Right atrium auricular region (tissue), 2 donors: ENCODE data around the gene ADIRF. TPM values are rescaled to one million over a fixed set of nuclear protein-coding genes. Genes with fewer than 3 reads are reported as not detected.
A peak's percentile ranks its signal among the peaks of the same experiment; 100 is the strongest.

Experiments
- DNase-seq: peaks from one replicate; pipeline ENCODE4 v3.0.0-alpha.2; 2019; ENCODE audit warnings: low spot score
- H3K27ac ChIP-seq, 2 donors: fragments of 200-600 bp; sonication (generic); 1 replicate in 1 of 2; 2 replicates in 1 of 2; pipeline ENCODE4 v1.5.1; 2016 to 2019
- H3K27me3 ChIP-seq, 2 donors: fragments of 200-600 bp; sonication (generic); one replicate each; pipeline versions ENCODE4 v1.5.1 to v1.6.0; 2017 to 2019
- H3K36me3 ChIP-seq: fragments of 200-600 bp; sonication (generic); one replicate; pipeline ENCODE4 v1.5.1; 2016
- H3K4me1 ChIP-seq, 2 donors: fragments of 200-600 bp; sonication (generic); one replicate each; pipeline versions ENCODE4 v1.5.1 to v1.6.0; 2017 to 2019
- H3K4me3 ChIP-seq, 2 donors: fragments of 200-600 bp; sonication (generic); 1 replicate in 1 of 2; 2 replicates in 1 of 2; pipeline ENCODE4 v1.5.1; 2017 to 2019; ENCODE audit warnings: mild to moderate bottlenecking in 1 of 2, moderate library complexity in 1 of 2
- H3K9me3 ChIP-seq, 2 donors: fragments of 200-600 bp; sonication (generic); one replicate each; pipeline ENCODE4 v1.5.1; 2019
- total RNA-seq, 2 donors: library from RNA; depleted of rRNA; stranded (reverse); fragments of >200 nt; gene quantifications; one replicate each; pipeline ENCODE4 v1.1.0, GENCODE V29; 2016
- TF ChIP-seq, protein P1 (sequence below), 2 donors: fragments of 200-600 bp; sonication (generic); IDR thresholded peaks; one replicate each; pipeline ENCODE4 v1.5.1; 2019; ENCODE audit warnings: antibody characterized with exemption in 2 of 2

The ADIRF gene
- total RNA-seq, 2 donors from 2014 or later, result 67.8 to 195 TPM

GRCh38 chr10:86941991-86942421 lies 26.3 kb upstream of the ADIRF start:
- Histone ChIP-seq H3K27ac (no peak overlapping the region), H3K4me1 (peaks cover 0 to 45% of the 10 kb centered on the region in 2 donors), H3K9me3 (no peaks in the 10 kb centered on the region), H3K27me3 (no peaks in the 10 kb centered on the region), H3K36me3 (no peaks in the 10 kb centered on the region), H3K4me3 (peak overlapping the region in 1 of 2 donors; percentile 30)
- TF ChIP-seq, protein P1, sequence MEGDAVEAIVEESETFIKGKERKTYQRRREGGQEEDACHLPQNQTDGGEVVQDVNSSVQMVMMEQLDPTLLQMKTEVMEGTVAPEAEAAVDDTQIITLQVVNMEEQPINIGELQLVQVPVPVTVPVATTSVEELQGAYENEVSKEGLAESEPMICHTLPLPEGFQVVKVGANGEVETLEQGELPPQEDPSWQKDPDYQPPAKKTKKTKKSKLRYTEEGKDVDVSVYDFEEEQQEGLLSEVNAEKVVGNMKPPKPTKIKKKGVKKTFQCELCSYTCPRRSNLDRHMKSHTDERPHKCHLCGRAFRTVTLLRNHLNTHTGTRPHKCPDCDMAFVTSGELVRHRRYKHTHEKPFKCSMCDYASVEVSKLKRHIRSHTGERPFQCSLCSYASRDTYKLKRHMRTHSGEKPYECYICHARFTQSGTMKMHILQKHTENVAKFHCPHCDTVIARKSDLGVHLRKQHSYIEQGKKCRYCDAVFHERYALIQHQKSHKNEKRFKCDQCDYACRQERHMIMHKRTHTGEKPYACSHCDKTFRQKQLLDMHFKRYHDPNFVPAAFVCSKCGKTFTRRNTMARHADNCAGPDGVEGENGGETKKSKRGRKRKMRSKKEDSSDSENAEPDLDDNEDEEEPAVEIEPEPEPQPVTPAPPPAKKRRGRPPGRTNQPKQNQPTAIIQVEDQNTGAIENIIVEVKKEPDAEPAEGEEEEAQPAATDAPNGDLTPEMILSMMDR (IDR thresholded peaks at IDR 0.05), result no peak
- DNase-seq, result peak; percentile 55

- Histone ChIP-seq H3K9me3 (no peaks in the 10 kb centered on the region), H3K36me3 (no peaks in the 10 kb centered on the region), H3K4me1 (peaks cover 0 to 45% of the 10 kb centered on the region in 2 donors), H3K27ac (no peak overlapping the region), H3K4me3 (peak overlapping the region in 1 of 2 donors; percentile 30), H3K27me3 (no peaks in the 10 kb centered on the region)
- TF ChIP-seq, protein P1 (IDR thresholded peaks at IDR 0.05), result no peak
- peak; percentile 57 for DNase-seq
Observed at GRCh38 chr10:86942441-86943315, 25.6 kb upstream of the ADIRF start.

DNA sequence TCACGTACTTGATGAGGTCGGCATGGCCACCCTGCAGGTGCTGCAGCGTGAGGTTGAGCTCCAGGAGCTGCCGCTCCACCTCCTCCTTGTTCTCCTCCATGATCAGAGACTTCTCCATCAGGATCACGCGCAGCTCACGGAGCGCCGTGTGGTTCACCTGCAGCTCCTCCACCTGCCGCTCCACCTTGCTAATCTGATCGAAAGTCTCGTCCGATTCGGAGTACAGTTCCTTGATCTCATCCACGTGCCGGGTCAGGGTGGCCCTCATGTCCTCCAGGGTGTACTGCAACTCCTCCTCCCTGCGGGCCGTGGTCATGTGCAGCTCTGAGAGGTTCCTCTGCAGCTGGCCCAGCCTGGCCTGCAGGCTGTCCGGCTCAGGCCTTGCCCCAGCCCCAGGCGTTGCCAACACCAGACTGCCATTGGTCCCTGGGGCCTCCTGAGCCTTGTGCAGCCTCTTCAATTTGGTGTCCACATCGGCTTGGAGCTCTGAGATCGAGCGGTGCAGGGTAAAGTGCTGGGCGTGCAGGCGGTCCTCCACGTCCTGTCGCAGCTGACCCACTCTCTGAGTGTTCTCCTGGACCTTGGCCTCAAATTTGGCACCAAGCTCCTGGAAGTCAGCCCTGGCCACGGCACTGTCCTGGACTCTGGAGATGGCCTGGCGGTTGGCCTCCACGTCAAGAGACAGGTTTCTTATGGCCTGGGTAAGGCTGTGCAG lies 24.8 kb upstream of the ADIRF start:
- Histone ChIP-seq H3K36me3 (no peaks in the 10 kb centered on the region), H3K4me1 (peaks cover 0 to 45% of the 10 kb centered on the region in 2 donors), H3K27ac (no peak overlapping the region), H3K27me3 (no peaks in the 10 kb centered on the region), H3K4me3 (no peak overlapping the region), H3K9me3 (no peaks in the 10 kb centered on the region)
- DNase-seq, result peak; percentile 56
- TF ChIP-seq, protein P1 (IDR thresholded peaks at IDR 0.05), result no peak

DNA sequence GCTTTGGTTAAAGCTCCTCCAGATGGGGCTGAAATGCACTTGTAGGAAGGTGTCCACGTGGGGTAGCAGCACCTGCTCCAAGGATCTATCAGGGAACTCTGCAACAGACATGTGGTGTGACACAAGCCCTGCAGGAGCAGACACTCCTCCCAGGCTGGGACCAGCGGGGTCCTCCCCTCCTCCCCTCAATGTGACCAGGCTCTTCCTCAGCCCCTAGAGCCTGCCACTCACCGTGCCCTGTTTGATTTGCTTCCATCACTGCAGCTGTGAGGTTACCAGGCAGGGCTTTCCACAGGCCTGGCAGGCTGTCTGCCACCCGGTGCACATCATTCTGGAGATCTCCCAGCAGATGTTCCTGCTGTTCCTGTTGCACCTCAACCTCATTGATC lies 24.3 kb upstream of the ADIRF start:
- Histone ChIP-seq H3K4me3 (no peak overlapping the region), H3K9me3 (no peaks in the 10 kb centered on the region), H3K27ac (no peak overlapping the region), H3K36me3 (no peaks in the 10 kb centered on the region), H3K27me3 (no peaks in the 10 kb centered on the region), H3K4me1 (peaks cover 0 to 43% of the 10 kb centered on the region in 2 donors)
- peak; percentile 46 for DNase-seq
- TF ChIP-seq, protein P1 (IDR thresholded peaks at IDR 0.05), result no peak

GRCh38 chr10:86944471-86944870 lies 23.8 kb upstream of the ADIRF start:
- TF ChIP-seq, protein P1 (IDR thresholded peaks at IDR 0.05), result no peak
- Histone ChIP-seq H3K4me3 (no peak overlapping the region), H3K4me1 (peaks cover 0 to 40% of the 10 kb centered on the region in 2 donors), H3K27ac (no peak overlapping the region), H3K9me3 (no peaks in the 10 kb centered on the region), H3K27me3 (no peaks in the 10 kb centered on the region), H3K36me3 (no peaks in the 10 kb centered on the region)
- peak; percentile 43 for DNase-seq
